Activated CD4-positive, alpha-beta T cell treated with anti-CD3 and anti-CD28 coated beads, Interleukin-2, amount 50 U/mL, for 4 hours (primary cell): ENCODE measurements around the gene FBXW12.
A peak's percentile ranks its signal among the peaks of the same experiment; 100 is the strongest.

Source experiments
- DNase-seq, 2 experiments: peaks; one replicate each; pipeline ENCODE4 v3.0.0-alpha.2; 2020

Gene FBXW12

DNA sequence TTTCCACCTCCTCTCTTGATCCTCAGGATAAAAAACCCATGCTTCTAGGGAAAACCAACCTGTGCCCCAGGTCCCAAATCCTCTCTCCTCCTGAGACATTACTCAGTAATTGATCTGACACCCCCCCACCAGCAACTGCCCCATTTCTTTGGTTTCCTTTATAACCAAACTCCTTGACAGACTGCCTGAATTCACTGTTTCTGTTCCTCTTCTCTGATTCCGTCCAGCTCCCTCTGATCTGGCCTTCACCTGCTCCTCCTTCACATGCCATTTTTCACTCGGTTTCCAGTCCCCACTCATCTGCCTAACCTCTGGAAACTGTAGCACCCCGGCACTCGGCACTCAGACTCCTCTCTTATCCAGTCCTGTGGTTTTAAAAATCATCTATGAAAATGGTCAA is 65.8 kb downstream of the FBXW12 start:
- no peak for DNase-seq

DNA sequence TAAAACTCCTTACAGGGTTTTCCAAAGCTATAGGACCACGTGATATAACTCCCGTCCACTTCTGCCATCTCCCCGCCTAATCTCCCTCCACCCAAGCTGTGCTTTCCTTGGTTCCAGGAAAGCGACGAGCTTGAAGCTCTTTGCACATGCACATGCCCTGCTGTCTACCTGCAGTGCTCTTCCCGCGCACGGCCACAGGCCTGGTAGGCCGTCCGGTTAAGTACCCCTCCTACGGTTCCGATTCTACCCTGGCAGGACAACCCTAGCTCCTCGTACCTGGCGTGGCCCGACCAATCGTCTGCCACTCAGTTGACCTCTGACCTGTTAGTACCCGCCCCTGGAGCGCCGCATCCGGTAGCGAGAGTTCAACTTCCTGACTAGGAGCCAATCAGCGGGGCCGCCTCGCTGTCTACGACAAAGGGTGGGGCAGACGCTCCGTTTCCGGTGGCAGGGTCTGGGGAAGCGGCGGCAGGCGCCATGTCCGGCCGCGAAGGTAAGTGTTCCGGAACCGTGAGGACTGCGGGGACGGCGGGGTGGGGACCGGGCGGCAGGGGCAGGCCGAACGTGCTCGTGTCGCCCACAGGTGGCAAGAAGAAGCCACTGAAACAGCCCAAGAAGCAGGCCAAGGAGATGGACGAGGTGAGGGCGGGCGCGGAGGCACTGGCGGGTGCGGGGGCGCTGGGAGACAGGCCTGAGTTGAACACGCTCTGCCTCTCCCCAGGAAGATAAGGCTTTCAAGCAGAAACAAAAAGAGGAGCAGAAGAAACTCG is 68.0 kb downstream of the FBXW12 start, which contains the start of the genes CCDC51 and TMA7:
CCDC51 (minus strand) TSS at position 300 of the 770 bp plus-strand sequence. CDS start 4,991 bp downstream, outside the sequence.
TMA7 (plus strand) TSS at position 438 of the 770 bp plus-strand sequence; CDS start at position 478, 40 bp downstream.
- DNase-seq: peak; percentile 98

DNA sequence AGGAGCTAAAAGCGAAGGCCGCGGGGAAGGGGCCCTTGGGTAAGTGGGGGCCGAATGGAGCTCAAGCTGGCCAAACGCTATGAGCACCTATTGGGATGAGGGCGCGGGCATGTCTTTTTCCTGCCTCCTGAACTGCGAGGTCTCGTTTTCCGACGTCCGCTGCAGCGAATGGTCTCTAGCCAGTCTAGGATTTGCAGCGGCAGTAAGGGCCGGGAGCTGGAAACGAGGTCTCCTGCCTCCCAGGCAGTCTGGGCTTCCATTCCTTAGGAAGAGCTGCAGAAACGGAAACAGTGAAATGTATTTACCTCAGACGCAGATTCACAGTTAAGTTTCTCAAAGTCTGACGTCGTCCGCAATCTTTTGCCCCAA is 68.6 kb downstream of the FBXW12 start:
- no peak for DNase-seq

DNA sequence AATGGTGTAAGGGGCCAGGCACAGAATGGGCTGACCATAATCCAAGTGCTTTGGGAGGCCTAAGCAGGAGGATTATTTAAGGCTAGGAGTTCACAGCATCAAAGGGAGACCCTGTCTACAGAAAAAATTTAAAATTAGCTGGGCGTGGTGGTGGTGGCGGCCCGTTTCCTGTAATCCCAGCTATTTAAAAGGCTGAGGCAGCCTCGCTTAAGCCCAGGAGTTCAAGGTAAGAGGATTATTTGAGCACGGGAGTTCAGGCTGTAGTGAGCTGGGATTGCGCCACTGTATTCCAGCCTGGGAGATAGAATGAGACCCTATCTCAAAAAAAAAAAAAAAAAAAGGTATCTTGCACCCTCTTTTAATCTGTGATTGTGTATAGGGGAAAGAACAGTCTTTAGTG is 69.9 kb downstream of the FBXW12 start:
- no peak for DNase-seq
